Measurements from ENCODE around the gene LRRC7.
"Not testable (repeated sequence)": the region's sequence is repeated elsewhere in the genome, so short reads cannot be mapped to it uniquely, and the experiment has no call there.

Gene LRRC7

GRCh38 chr1:70044832-70045231 lies 477.1 kb downstream of the LRRC7 start:
- no peak for DNase-seq (ENCODE audit: low read depth, low spot score)
- Histone ChIP-seq H3K9me3 (ENCODE audit: low read depth, low read length) (no peaks in the 10 kb centered on the region), H3K36me3 (ENCODE audit: insufficient read depth, low read length) (no peaks in the 10 kb centered on the region), H3K27ac (peak overlapping the region; percentile 28; the same call in 1 of the 2 replicates), H3K9ac (ENCODE audit: insufficient read length) (no peak overlapping the region), H3K4me3 (no peak overlapping the region)
- TF ChIP-seq POLR2AphosphoS5 (IDR thresholded peaks at IDR 0.05; ENCODE audit: borderline replicate concordance, low read depth, low read length) (no peak), FOXP2 (optimal IDR thresholded peaks at IDR 0.05; ENCODE audit: control extremely low read depth, extremely low read length, insufficient read depth) (no peak), EZH2 (IDR thresholded peaks at IDR 0.05) (no peak)

GRCh38 chr1:70045581-70045980 lies 477.9 kb downstream of the LRRC7 start:
- H3K36me3 ChIP-seq (ENCODE audit: insufficient read depth, low read length); H3K4me3 ChIP-seq; H3K9ac ChIP-seq (ENCODE audit: insufficient read length); H3K27ac ChIP-seq; H3K9me3 ChIP-seq (ENCODE audit: low read depth, low read length); DNase-seq (ENCODE audit: low read depth, low spot score): not testable (repeated sequence)

GRCh38 chr1:70048336-70049094 lies 480.8 kb downstream of the LRRC7 start:
- Histone ChIP-seq H3K4me3 (no peak overlapping the region), H3K9ac (ENCODE audit: insufficient read length) (no peak overlapping the region), H3K27ac (no peak overlapping the region), H3K9me3 (ENCODE audit: low read depth, low read length) (no peaks in the 10 kb centered on the region), H3K36me3 (ENCODE audit: insufficient read depth, low read length) (no peaks in the 10 kb centered on the region)
- TF ChIP-seq POLR2AphosphoS5 (IDR thresholded peaks at IDR 0.05; ENCODE audit: borderline replicate concordance, low read depth, low read length) (no peak), FOXP2 (optimal IDR thresholded peaks at IDR 0.05; ENCODE audit: control extremely low read depth, extremely low read length, insufficient read depth) (no peak), EZH2 (IDR thresholded peaks at IDR 0.05) (no peak)
- no peak for DNase-seq (ENCODE audit: low read depth, low spot score)

GRCh38 chr1:70051926-70052325 lies 484.2 kb downstream of the LRRC7 start:
- no peak overlapping the region for H3K9ac ChIP-seq (ENCODE audit: insufficient read length)
- no peaks in the 10 kb centered on the region for H3K9me3 ChIP-seq (ENCODE audit: low read depth, low read length)
- no peak overlapping the region for H3K4me3 ChIP-seq
- no peak overlapping the region for H3K27ac ChIP-seq
- DNase-seq (ENCODE audit: low read depth, low spot score), result peak; percentile 42
- H3K36me3 ChIP-seq (ENCODE audit: insufficient read depth, low read length), result no peaks in the 10 kb centered on the region
- TF ChIP-seq EZH2 (IDR thresholded peaks at IDR 0.05), result no peak
- TF ChIP-seq POLR2AphosphoS5 (IDR thresholded peaks at IDR 0.05; ENCODE audit: borderline replicate concordance, low read depth, low read length), result no peak
- no peak for TF ChIP-seq FOXP2 (optimal IDR thresholded peaks at IDR 0.05; ENCODE audit: control extremely low read depth, extremely low read length, insufficient read depth)

GRCh38 chr1:70057500-70057899 lies 489.8 kb downstream of the LRRC7 start:
- no peak overlapping the region for H3K27ac ChIP-seq
- no peak overlapping the region for H3K4me3 ChIP-seq
- H3K9ac ChIP-seq (ENCODE audit: insufficient read length), result no peak overlapping the region
- TF ChIP-seq FOXP2 (optimal IDR thresholded peaks at IDR 0.05; ENCODE audit: control extremely low read depth, extremely low read length, insufficient read depth) (no peak), POLR2AphosphoS5 (IDR thresholded peaks at IDR 0.05; ENCODE audit: borderline replicate concordance, low read depth, low read length) (no peak), EZH2 (IDR thresholded peaks at IDR 0.05) (no peak)
- no peaks in the 10 kb centered on the region for H3K9me3 ChIP-seq (ENCODE audit: low read depth, low read length)
- no peaks in the 10 kb centered on the region for H3K36me3 ChIP-seq (ENCODE audit: insufficient read depth, low read length)
- DNase-seq (ENCODE audit: low read depth, low spot score), result no peak

- no peak overlapping the region for H3K27ac ChIP-seq
- TF ChIP-seq POLR2AphosphoS5 (IDR thresholded peaks at IDR 0.05; ENCODE audit: borderline replicate concordance, low read depth, low read length) (no peak), EZH2 (IDR thresholded peaks at IDR 0.05) (no peak), FOXP2 (optimal IDR thresholded peaks at IDR 0.05; ENCODE audit: control extremely low read depth, extremely low read length, insufficient read depth) (no peak)
- DNase-seq (ENCODE audit: low read depth, low spot score), result no peak
- no peaks in the 10 kb centered on the region for H3K9me3 ChIP-seq (ENCODE audit: low read depth, low read length)
- no peak overlapping the region for H3K4me3 ChIP-seq
- no peak overlapping the region for H3K9ac ChIP-seq (ENCODE audit: insufficient read length)
- no peaks in the 10 kb centered on the region for H3K36me3 ChIP-seq (ENCODE audit: insufficient read depth, low read length)
Observed at GRCh38 chr1:70061231-70061630, 493.5 kb downstream of the LRRC7 start.

- no peak for DNase-seq (ENCODE audit: low read depth, low spot score)
- no peak overlapping the region for H3K27ac ChIP-seq
Observed at GRCh38 chr1:70063861-70064260, 496.1 kb downstream of the LRRC7 start.

GRCh38 chr1:70066711-70067110 lies 499.0 kb downstream of the LRRC7 start:
- TF ChIP-seq POLR2AphosphoS5 (IDR thresholded peaks at IDR 0.05; ENCODE audit: borderline replicate concordance, low read depth, low read length) (no peak), FOXP2 (optimal IDR thresholded peaks at IDR 0.05; ENCODE audit: control extremely low read depth, extremely low read length, insufficient read depth) (no peak), EZH2 (IDR thresholded peaks at IDR 0.05) (no peak)
- H3K4me3 ChIP-seq, result no peak overlapping the region

More at GRCh38 chr1:70063861-70064260, 496.1 kb downstream of the LRRC7 start:
- H3K9ac ChIP-seq (ENCODE audit: insufficient read length), result no peak overlapping the region
- H3K9me3 ChIP-seq (ENCODE audit: low read depth, low read length), result no peaks in the 10 kb centered on the region
- no peak for TF ChIP-seq EZH2 (IDR thresholded peaks at IDR 0.05)
- TF ChIP-seq POLR2AphosphoS5 (IDR thresholded peaks at IDR 0.05; ENCODE audit: borderline replicate concordance, low read depth, low read length), result no peak
- TF ChIP-seq FOXP2 (optimal IDR thresholded peaks at IDR 0.05; ENCODE audit: control extremely low read depth, extremely low read length, insufficient read depth), result no peak
- no peaks in the 10 kb centered on the region for H3K36me3 ChIP-seq (ENCODE audit: insufficient read depth, low read length)
- no peak overlapping the region for H3K4me3 ChIP-seq

GRCh38 chr1:70071601-70072000 lies 503.9 kb downstream of the LRRC7 start:
- TF ChIP-seq EZH2 (IDR thresholded peaks at IDR 0.05), result no peak
- no peak for TF ChIP-seq FOXP2 (optimal IDR thresholded peaks at IDR 0.05; ENCODE audit: control extremely low read depth, extremely low read length, insufficient read depth)
- TF ChIP-seq POLR2AphosphoS5 (IDR thresholded peaks at IDR 0.05; ENCODE audit: borderline replicate concordance, low read depth, low read length), result no peak
- H3K4me3 ChIP-seq, result no peak overlapping the region

More at GRCh38 chr1:70066711-70067110, 499.0 kb downstream of the LRRC7 start:
- Histone ChIP-seq H3K9ac (ENCODE audit: insufficient read length) (no peak overlapping the region), H3K9me3 (ENCODE audit: low read depth, low read length) (no peaks in the 10 kb centered on the region), H3K27ac (no peak overlapping the region), H3K36me3 (ENCODE audit: insufficient read depth, low read length) (no peaks in the 10 kb centered on the region)
- DNase-seq (ENCODE audit: low read depth, low spot score), result no peak

More at GRCh38 chr1:70071601-70072000, 503.9 kb downstream of the LRRC7 start:
- H3K27ac ChIP-seq, result no peak overlapping the region
- no peaks in the 10 kb centered on the region for H3K36me3 ChIP-seq (ENCODE audit: insufficient read depth, low read length)
- H3K9me3 ChIP-seq (ENCODE audit: low read depth, low read length), result no peaks in the 10 kb centered on the region
- no peak overlapping the region for H3K9ac ChIP-seq (ENCODE audit: insufficient read length)
- DNase-seq (ENCODE audit: low read depth, low spot score), result no peak

Measured in SK-N-MC (cell line).